Left colon (tissue), 2 donors: Measurements from ENCODE around the gene RNF141. TPM values are rescaled to one million over a fixed set of nuclear protein-coding genes. Genes with fewer than 3 reads are reported as not detected.

Source experiments
- ATAC-seq: fragments of 200-7000 bp; cut with Tn5 transposase; one replicate; pipeline ENCODE4 v1.9.1; 2020; ENCODE audit warnings: mild to moderate bottlenecking, moderate library complexity
- DNase-seq, 2 donors: peaks; one replicate each; pipeline ENCODE4 v3.0.0-alpha.2; 2020
- intact Hi-C, 2 donors: fragments of 100-400 bp; cut with DNase I in 1 of 2; cut with micrococcal nuclease in 1 of 2; formaldehyde crosslinking; loops; one replicate each; pipeline versions ENCODE4 v1.11.2 to v1.14.0; 2022; cut with DNase I, micrococcal nuclease
- total RNA-seq, 2 donors: library from RNA; stranded (reverse); fragmentation: NEBNext Ultra II Directional; extraction: Animal tissue kit (Norgen Biotek cat#: 25700); gene quantifications; one replicate each; pipeline ENCODE4 v1.2.1, GENCODE V29; 2021
- donor health status: DM: no; HTN: no; CAD: no.
- donor health status: DM: yes; HTN: yes; CAD: no.

The RNF141 gene
- total RNA-seq, 2 donors from 2014 or later = 36.5 to 40.4 TPM

DNA sequence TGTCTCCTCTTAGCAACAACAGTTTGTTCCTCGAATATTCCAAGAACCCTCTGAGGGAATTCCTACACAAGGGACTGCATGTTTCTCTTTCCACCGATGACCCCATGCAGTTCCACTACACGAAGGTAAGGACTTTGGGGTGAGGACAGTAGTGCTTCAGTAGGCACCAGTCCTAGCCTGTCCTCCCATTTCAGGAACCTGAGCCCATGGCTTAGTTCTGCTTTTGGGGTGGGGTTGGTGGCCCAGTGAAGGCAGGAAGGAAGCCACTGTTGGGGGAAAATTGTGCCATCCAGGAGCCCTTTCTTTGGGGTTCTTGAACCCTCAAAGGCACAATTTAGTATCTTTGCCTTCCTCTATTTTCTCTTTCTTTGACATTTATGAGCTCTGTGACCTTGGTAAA, 38.2 kb downstream of the RNF141 start:
- DNase-seq (no peak), ATAC-seq (no peak)
- intact Hi-C loops = no loop called here

DNA sequence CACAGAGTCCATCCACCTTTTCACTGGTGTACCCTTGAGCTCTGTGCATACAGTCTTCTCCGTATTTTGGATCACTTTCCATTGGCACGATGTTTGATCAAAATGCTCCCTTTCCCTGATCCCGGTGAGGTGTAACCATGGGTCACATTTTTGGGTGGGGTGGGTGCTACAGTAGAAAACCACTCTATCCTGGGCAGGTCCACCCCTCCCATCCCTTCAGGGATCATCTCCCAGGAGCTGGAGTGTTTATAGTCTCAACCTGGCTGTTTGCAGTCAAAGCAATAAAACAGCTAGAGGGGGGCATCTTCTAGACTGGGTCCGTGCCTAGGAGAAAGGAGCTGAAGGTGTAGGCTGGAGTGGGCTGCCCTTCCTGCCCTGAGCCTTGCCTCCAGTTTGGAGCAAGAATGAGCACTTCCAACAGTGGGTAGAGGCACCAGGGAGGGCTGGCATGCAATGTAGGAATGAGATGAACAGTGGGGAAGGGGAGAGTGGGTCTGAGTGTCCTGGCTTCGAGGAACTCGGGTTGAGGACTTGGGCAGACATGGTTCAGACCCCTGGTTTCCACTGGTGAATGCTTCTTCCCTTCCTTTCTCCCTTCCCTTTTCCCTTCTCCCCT, 38.8 kb downstream of the RNF141 start:
- ATAC-seq (no peak), DNase-seq (no peak)
- intact Hi-C loops = no loop called here

GRCh38 chr11:10500757-10501684, 40.0 kb downstream of the RNF141 start:
- intact Hi-C loops = no loop called here
- DNase-seq = no peak
- no peak for ATAC-seq

DNA sequence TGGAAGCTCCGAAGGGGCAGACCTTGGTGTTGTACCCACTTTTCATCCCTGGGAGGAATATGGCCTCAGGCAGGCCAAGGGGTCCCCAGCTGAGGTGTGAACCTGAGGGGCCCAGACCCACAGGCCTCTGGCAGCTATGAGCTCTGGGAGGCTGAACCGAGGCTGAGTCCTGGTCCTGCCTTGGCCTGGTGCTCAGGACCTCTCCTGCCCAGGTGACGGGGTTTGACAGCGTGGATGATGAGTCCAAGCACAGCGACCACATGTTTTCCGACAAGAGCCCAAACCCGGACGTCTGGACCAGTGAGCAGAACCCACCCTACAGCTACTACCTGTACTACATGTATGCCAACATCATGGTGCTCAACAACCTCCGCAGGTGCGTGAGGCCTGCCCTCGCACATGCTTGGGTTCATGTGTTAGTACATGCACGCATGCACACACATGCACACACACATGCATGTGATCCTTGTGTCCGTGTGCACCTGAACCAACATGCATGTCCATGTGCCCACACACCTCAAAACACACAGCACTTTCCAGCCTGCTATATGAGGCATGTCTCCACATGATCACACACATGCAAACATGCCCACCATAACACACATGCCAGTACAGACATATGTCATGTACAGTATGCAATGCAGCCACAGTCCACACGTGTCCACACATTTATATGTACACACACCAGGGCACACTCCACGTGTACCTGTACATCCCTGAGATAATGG, 40.9 kb downstream of the RNF141 start:
- DNase-seq = no peak
- intact Hi-C loops = no loop called here
- ATAC-seq = no peak

DNA sequence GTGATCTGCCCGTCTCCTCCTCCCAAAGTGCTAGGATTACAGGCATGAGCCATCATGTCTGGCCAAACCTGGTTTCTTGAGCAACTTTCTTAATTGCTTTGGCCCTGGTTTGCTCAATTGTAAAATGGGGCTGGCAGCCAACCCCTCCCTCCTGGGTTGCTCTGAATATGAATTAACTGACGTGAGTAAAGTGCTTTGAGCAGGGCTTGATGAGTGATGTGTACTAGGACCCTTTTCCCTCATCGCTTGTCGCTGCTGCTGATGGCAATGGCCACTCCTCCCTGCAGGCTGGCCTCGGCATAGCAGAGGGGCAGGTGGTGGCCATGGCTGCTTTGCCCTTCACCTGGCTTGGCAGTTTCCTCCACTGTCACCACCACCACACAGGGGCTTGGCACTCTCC, 41.5 kb downstream of the RNF141 start:
- intact Hi-C loops = no loop called here
- no peak for ATAC-seq

DNA sequence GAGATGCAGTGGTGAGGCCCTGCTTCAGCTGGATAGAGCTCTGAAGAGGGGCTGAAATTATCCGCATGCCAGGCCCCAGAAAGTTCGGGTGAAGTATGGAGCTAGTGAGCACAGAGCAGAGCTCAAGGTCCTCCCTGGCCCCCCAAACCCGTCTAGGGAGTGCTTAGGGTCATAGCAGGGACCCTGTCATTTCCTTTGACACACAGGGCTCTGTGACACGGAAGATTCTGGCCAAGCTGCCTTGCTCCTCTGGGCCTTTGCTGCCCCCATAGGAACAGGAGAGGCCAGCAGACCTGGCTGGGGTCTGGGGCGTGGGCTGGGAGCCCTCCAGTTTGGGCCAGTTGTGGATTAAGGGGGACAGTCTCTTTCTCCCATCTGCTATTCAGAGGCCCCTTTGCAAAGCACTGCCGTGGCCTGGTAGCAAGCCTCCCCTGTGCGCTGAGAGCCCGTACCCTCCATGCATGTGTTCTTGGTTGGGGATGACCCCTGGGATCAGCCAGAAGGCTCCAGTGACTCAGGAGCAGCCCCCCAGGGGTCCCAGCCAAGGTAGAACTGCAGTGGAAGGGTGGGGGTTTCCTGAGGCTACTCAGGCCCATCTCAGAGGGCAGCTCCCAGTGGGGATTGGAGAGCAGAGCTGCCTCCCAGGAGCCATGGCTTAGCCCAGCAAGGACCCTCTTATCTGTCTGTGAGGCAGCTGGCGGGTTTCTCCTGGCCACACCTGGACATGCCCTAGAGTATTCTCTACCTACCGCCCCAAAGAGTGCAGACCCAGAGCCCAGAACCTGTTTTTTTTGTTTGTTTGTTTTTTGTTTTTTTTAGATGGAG, 42.3 kb downstream of the RNF141 start:
- intact Hi-C loops = no loop called here
- DNase-seq (no peak), ATAC-seq (no peak)

More for the DNA sequence above, 41.5 kb downstream of the RNF141 start:
- DNase-seq = no peak

- ATAC-seq = no peak
- intact Hi-C loops = no loop called here
- DNase-seq = no peak
These were observed 43.0 kb downstream of the RNF141 start for GRCh38 chr11:10498022-10498400.

DNA sequence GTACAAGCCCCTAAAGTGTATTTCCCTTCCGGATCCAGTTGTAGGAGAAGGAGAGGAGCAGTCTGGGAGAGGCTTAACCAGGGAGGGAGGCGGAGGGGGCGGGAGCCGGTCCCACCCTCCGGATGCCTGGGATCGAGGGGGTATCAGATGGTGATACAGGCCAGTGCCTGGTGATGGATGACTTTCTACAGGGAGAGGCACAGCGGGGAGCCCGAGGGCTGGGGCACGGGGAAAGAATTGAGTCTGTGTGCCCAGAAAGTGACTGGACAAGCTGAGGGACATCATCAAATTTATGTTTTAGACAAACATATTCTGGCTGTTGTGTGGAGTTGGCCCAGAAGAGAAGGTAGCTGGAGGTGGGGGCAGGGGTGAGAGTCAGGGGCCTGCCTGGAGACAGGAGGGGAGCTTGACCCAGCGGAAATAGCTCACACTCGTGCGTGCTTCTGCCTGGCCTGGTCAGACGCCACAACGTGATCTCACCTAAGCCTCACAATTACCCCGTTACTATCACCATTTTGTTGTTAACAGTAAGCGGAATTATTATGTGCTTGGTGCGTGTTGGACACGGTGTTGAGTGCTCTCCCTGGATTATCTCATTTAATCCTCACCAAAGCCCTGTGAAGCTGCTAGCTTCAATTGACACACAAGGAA, 43.5 kb downstream of the RNF141 start:
- DNase-seq (no peak), ATAC-seq (no peak)
- intact Hi-C loops = no loop called here

DNA sequence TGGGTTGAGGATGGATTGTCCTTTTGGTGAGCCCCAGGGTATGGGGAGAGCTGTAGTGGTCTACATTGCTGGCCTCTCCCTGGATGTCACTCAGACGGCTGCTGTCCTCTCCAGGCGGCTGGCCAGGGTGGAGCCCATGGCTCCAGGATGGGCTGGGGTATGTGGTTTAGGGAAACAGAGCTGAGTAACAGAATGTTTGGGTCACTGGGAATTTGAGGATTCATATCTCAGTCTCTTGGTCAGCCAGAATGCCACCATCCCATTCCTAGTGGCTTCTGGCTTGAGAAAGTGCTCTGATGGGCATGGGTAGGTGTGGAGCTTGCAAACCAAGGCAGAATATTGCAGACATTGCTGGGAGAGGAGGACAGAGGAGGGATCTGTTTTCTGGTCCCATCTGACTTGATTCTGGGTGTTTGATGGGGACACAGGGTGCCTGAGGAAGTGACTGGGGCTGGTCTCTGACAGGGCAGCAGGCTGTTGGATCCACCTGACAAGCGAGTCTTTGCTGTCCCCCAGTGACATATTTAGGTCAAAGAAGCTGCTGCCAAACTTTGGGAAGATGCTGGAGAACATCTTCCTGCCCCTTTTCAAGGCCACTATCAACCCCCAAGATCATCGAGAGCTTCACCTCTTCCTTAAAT, 44.6 kb downstream of the RNF141 start:
- DNase-seq = no peak
- intact Hi-C loops = no loop called here
- ATAC-seq = no peak

DNA sequence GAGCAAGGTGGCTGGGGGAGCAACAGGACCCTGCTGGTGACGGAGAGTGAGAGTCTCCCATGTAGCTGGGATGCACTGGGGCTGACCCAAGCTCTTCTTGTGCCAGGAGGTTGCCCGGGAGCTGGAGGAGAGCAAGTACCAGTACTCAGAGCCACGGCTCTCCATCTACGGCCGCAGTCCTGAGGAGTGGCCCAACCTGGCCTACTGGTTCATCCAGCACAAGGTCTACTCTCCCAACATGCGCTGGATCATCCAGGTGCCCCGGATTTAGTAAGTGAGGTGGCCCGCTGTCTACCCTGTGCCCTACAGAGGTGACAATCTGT, 45.6 kb downstream of the RNF141 start:
- ATAC-seq = no peak
- DNase-seq = no peak
- intact Hi-C loops = no loop called here

- intact Hi-C loops = no loop called here
- no peak for DNase-seq
- ATAC-seq = no peak
These were observed 46.1 kb downstream of the RNF141 start for GRCh38 chr11:10494636-10495463.

GRCh38 chr11:10493041-10493663, 47.8 kb downstream of the RNF141 start:
- no peak for ATAC-seq
- intact Hi-C loops = no loop called here
- no peak for DNase-seq

DNA sequence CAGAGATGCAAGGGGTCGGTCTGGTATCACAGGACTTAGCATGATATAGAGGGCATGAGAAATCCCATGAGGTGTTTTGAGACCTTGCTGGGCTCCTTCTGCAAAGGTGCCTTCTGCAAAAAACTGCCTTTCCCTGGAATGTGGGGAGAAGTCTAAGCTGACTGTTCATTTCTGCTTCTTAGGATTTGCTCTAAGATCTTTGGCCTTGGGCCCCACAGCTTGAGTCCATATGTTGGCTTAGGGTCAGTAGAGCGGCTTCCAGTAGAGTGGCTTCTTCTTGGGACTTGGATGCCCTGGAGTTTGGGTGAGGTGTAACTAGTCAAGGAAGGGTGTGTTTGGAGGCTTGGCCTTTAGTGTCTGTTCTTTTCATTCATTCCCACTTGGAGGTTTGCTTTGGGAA, 48.9 kb downstream of the RNF141 start:
- ATAC-seq (no peak), DNase-seq (no peak)
- intact Hi-C loops = no loop called here

DNA sequence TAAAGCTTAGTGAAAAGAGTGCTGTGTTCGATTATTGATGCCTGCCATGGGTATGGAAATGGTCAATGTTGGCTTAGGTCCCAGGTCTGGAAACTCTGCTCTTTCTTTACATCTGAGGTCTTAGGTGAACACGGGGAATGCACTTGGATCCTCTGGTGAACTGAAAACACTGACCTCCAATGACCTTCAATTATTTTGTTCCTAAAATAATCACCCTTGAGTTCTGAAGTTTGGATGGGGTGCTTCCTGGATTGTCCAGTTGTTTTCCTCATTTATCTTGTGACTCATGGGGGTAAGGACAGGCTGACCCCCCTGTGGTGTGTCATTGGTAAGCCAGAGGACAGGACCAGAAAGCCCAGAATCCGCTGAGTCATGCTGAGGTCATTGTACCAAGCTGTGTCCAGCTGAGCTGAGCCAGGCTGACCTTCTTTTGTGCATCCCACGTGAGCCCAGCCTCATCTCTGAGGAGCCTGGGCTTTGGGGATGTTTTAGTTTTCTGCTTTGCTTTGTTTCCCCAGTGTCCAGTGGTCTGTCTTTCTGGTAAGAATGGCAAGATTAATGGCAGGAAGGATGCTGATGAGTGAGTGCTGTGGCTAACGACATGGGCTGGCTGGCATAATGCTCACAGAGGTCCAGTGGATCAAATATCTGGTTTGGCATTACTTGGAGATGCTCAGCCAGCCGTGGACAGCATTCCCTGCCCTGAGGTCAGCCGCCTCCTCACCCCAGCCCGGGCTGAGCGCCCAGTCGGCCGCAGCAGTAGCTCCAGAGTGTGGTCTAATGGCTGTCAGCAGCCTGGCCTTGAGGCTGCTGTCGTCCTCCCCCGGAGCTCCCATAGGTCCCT, 50.4 kb downstream of the RNF141 start:
- DNase-seq (peak; percentile 40 to 76), ATAC-seq (no peak)
- intact Hi-C loops = no loop called here

DNA sequence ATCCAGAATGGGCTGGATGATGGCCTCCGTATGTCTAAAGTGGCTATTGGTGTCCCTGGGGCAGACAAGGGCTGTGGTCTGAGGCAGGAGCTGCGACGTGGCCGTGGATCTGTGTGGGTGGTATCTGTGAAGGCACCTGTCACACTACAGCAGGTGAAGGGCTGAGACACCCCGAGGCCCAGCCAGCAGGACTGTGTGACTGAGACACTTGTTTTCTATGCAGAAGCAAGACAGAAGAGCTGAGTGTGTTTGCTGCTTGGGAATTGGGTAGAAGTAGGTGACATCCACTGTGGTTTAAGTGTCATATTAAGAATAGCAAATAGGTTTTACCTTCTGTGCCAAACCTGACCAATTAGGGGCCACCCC, 51.0 kb downstream of the RNF141 start:
- ATAC-seq = no peak
- DNase-seq = no peak
- intact Hi-C loops = no loop called here
